GM12891 (cell line): Measurements from ENCODE around the gene CTNNA3.

Experiments used
- PAX5 ChIP-seq: IDR thresholded peaks from 2 replicates; pipeline ENCODE4 v1.6.1; 2011; ENCODE audit warnings: low read length, moderate library complexity, mild to moderate bottlenecking; ENCODE audit not compliant: insufficient read depth, severe bottlenecking
- POLR2A ChIP-seq: IDR thresholded peaks from 2 replicates; pipeline ENCODE4 v1.6.1; 2011; ENCODE audit warnings: low read depth, low read length, control low read depth
- POLR2AphosphoS5 ChIP-seq: IDR thresholded peaks from 2 replicates; pipeline ENCODE4 v1.6.1; 2011; ENCODE audit warnings: low read depth, low read length, control low read depth
- POU2F2 ChIP-seq: IDR thresholded peaks from 2 replicates; pipeline ENCODE4 v1.6.1; 2011; ENCODE audit warnings: low read depth, mild to moderate bottlenecking, control low read depth, low read length, moderate library complexity
- SPI1 ChIP-seq: IDR thresholded peaks from 2 replicates; pipeline ENCODE4 v1.6.1; 2011; ENCODE audit warnings: low read depth, low read length, control low read depth
- TAF1 ChIP-seq: IDR thresholded peaks from 2 replicates; pipeline ENCODE4 v1.6.1; 2011; ENCODE audit warnings: low read depth, low read length, control low read depth

DNA sequence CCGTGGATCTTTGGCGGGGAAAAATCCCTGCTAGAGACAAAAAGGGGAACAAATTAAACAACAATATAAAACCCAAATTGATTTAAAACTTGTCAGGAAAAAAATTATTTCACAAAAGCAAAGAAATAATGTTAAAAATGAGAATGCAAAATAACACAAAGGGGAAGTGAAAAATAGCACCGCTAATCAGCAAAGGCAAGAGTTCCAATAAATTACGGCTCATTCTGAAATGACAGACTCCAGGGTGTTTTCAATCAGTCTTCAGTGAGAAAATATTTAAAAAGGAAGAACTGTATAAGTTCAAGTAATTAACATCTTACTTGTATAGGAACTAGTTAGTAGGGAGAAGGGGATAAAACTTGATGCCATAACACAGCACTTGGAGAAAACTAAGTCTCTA lies 433.3 kb downstream of the CTNNA3 start:
- TF ChIP-seq POLR2A (no peak), PAX5 (no peak), POLR2AphosphoS5 (no peak), TAF1 (no peak), SPI1 (peak; percentile 82), POU2F2 (no peak)
